ACC112 (cell line): ENCODE measurements around the gene EIF4E1B.

Experiments
- H2AFZ ChIP-seq: fragments of 200-600 bp; sonication (generic); one replicate; pipeline ENCODE4 v1.6.0; 2017; ENCODE audit warnings: antibody characterized with exemption, low read length; ENCODE audit not compliant: unreplicated experiment
- H3K27ac ChIP-seq: fragments of 200-600 bp; sonication (generic); 2 replicates; pipeline ENCODE4 v1.5.1; 2014; ENCODE audit warnings: low read depth, mild to moderate bottlenecking, antibody characterized with exemption, low read length, moderate library complexity
- H3K27me3 ChIP-seq: fragments of 200-600 bp; sonication (generic); 2 replicates; pipeline ENCODE4 v1.6.1; 2014; ENCODE audit warnings: mild to moderate bottlenecking, antibody characterized with exemption, low read length, moderate library complexity, mixed read lengths; ENCODE audit not compliant: insufficient read depth
- H3K36me3 ChIP-seq: fragments of 200-600 bp; sonication (generic); 2 replicates; pipeline ENCODE4 v1.6.1; 2016; ENCODE audit warnings: mild to moderate bottlenecking, antibody characterized with exemption, low read length, moderate library complexity, mixed read lengths; ENCODE audit not compliant: insufficient read depth
- H3K4me1 ChIP-seq: fragments of 200-600 bp; sonication (generic); one replicate; pipeline ENCODE4 v1.6.1; 2016; ENCODE audit warnings: low read length, mixed read lengths; ENCODE audit not compliant: insufficient read depth, unreplicated experiment, control insufficient read depth
- H3K4me3 ChIP-seq: fragments of 200-600 bp; sonication (generic); 2 replicates; pipeline ENCODE4 v1.5.1; 2014; ENCODE audit warnings: mild to moderate bottlenecking, low read depth, low read length
- H3K79me2 ChIP-seq: fragments of 200-600 bp; sonication (generic); one replicate; pipeline ENCODE4 v1.6.0; 2016; ENCODE audit warnings: low read length; ENCODE audit not compliant: control insufficient read depth, unreplicated experiment, insufficient read depth

Gene EIF4E1B

GRCh38 chr5:176678584-176678983 is 48.1 kb downstream of the EIF4E1B start:
- H3K36me3 ChIP-seq = no peaks in the 10 kb centered on the region
- no peaks in the 10 kb centered on the region for H3K79me2 ChIP-seq
- H2AFZ ChIP-seq = no peak overlapping the region
- H3K27ac ChIP-seq = no peak overlapping the region
- peaks cover 58% of the 10 kb centered on the region for H3K27me3 ChIP-seq
- no peak overlapping the region for H3K4me3 ChIP-seq
- H3K4me1 ChIP-seq = peaks cover 18% of the 10 kb centered on the region

GRCh38 chr5:176679365-176680225 is 49.1 kb downstream of the EIF4E1B start:
- Histone ChIP-seq H3K79me2 (no peaks in the 10 kb centered on the region), H3K27ac (no peak overlapping the region), H3K27me3 (peaks cover 66% of the 10 kb centered on the region), H3K36me3 (no peaks in the 10 kb centered on the region), H3K4me1 (peaks cover 18% of the 10 kb centered on the region), H2AFZ (no peak overlapping the region), H3K4me3 (no peak overlapping the region)

GRCh38 chr5:176680226-176680563 is 49.7 kb downstream of the EIF4E1B start:
- Histone ChIP-seq H3K4me1 (peaks cover 18% of the 10 kb centered on the region), H3K4me3 (no peak overlapping the region), H3K36me3 (no peaks in the 10 kb centered on the region), H3K79me2 (no peaks in the 10 kb centered on the region), H2AFZ (no peak overlapping the region), H3K27ac (no peak overlapping the region), H3K27me3 (peaks cover 72% of the 10 kb centered on the region)

GRCh38 chr5:176682016-176682531 is 51.6 kb downstream of the EIF4E1B start:
- Histone ChIP-seq H3K4me3 (no peak overlapping the region), H3K36me3 (no peaks in the 10 kb centered on the region), H3K27ac (no peak overlapping the region), H2AFZ (no peak overlapping the region), H3K79me2 (no peaks in the 10 kb centered on the region), H3K27me3 (peaks cover 85% of the 10 kb centered on the region), H3K4me1 (peaks cover 2% of the 10 kb centered on the region)

GRCh38 chr5:176685010-176685409 is 54.5 kb downstream of the EIF4E1B start:
- peaks cover 90% of the 10 kb centered on the region for H3K27me3 ChIP-seq
- no peak overlapping the region for H2AFZ ChIP-seq
- H3K4me3 ChIP-seq = no peak overlapping the region

GRCh38 chr5:176687247-176687646 is 56.8 kb downstream of the EIF4E1B start:
- Histone ChIP-seq H3K36me3 (no peaks in the 10 kb centered on the region), H3K27me3 (peaks cover 90% of the 10 kb centered on the region), H2AFZ (no peak overlapping the region), H3K79me2 (no peaks in the 10 kb centered on the region), H3K4me1 (no peaks in the 10 kb centered on the region), H3K4me3 (no peak overlapping the region), H3K27ac (no peak overlapping the region)

More at GRCh38 chr5:176685010-176685409, 54.5 kb downstream of the EIF4E1B start:
- Histone ChIP-seq H3K27ac (no peak overlapping the region), H3K4me1 (no peaks in the 10 kb centered on the region), H3K79me2 (no peaks in the 10 kb centered on the region), H3K36me3 (no peaks in the 10 kb centered on the region)

- Histone ChIP-seq H3K4me1 (no peaks in the 10 kb centered on the region), H3K27me3 (peaks cover 90% of the 10 kb centered on the region), H3K36me3 (no peaks in the 10 kb centered on the region), H2AFZ (no peak overlapping the region), H3K27ac (no peak overlapping the region), H3K79me2 (no peaks in the 10 kb centered on the region), H3K4me3 (no peak overlapping the region)
Measured at GRCh38 chr5:176687881-176688280, 57.4 kb downstream of the EIF4E1B start.

GRCh38 chr5:176690911-176691310 is 60.4 kb downstream of the EIF4E1B start:
- H3K4me1 ChIP-seq = no peaks in the 10 kb centered on the region
- no peaks in the 10 kb centered on the region for H3K36me3 ChIP-seq
- H2AFZ ChIP-seq = no peak overlapping the region
- no peak overlapping the region for H3K27ac ChIP-seq
- no peaks in the 10 kb centered on the region for H3K79me2 ChIP-seq
- no peak overlapping the region for H3K4me3 ChIP-seq
- H3K27me3 ChIP-seq = peaks cover 90% of the 10 kb centered on the region

GRCh38 chr5:176691524-176691923 is 61.0 kb downstream of the EIF4E1B start:
- Histone ChIP-seq H3K27me3 (peaks cover 95% of the 10 kb centered on the region), H3K27ac (no peak overlapping the region)

GRCh38 chr5:176692326-176692725 is 61.9 kb downstream of the EIF4E1B start:
- Histone ChIP-seq H3K4me1 (no peaks in the 10 kb centered on the region), H3K36me3 (no peaks in the 10 kb centered on the region), H3K79me2 (no peaks in the 10 kb centered on the region), H3K27me3 (peaks cover 96% of the 10 kb centered on the region), H3K4me3 (no peak overlapping the region), H2AFZ (no peak overlapping the region), H3K27ac (no peak overlapping the region)

More at GRCh38 chr5:176691524-176691923, 61.0 kb downstream of the EIF4E1B start:
- Histone ChIP-seq H3K79me2 (no peaks in the 10 kb centered on the region), H2AFZ (no peak overlapping the region), H3K4me3 (no peak overlapping the region), H3K4me1 (no peaks in the 10 kb centered on the region), H3K36me3 (no peaks in the 10 kb centered on the region)
